CD8-positive, alpha-beta memory T cell (primary cell): ENCODE measurements around the gene RGS3. TPM values are rescaled to one million over a fixed set of nuclear protein-coding genes. Genes with fewer than 3 reads are reported as not detected.

ENCODE experiments used
- CTCF ChIA-PET: fragments of 350-600 bp; sonication (Branson Sonifier 250); formaldehyde crosslinking; loops from one replicate; lab custom pipeline; 2021; ENCODE audit warnings: antibody characterized with exemption; lab: Charles Lee
- POLR2A ChIA-PET: fragments of 350-600 bp; sonication (Branson Sonifier 250); formaldehyde crosslinking; loops from one replicate; lab custom pipeline; 2021; ENCODE audit warnings: antibody characterized with exemption; lab: Charles Lee
- DNase-seq, 5 donors: peaks; one replicate each; pipeline versions ENCODE4 v3.0.0 to v3.0.0-alpha.2; 2020 to 2022; ENCODE audit warnings: mixed read lengths in 1 of 5
- H3K27ac ChIP-seq: one replicate; pipeline ENCODE4 v1.7.0; 2013; ENCODE audit warnings: low read depth, mild to moderate bottlenecking, low read length, moderate library complexity
- H3K27me3 ChIP-seq: 2 replicates; pipeline ENCODE4 v1.7.0; 2013; ENCODE audit warnings: low read length, mild to moderate bottlenecking; ENCODE audit not compliant: insufficient read depth, poor library complexity, severe bottlenecking
- H3K36me3 ChIP-seq: 2 replicates; pipeline ENCODE4 v1.7.0; 2013; ENCODE audit warnings: mild to moderate bottlenecking, low read length, moderate library complexity; ENCODE audit not compliant: insufficient read depth
- H3K4me1 ChIP-seq: 2 replicates; pipeline ENCODE4 v1.7.0; 2013; ENCODE audit warnings: mild to moderate bottlenecking, low read length, moderate library complexity; ENCODE audit not compliant: insufficient read depth
- H3K4me3 ChIP-seq: 2 replicates; pipeline ENCODE4 v1.7.0; 2013; ENCODE audit warnings: mild to moderate bottlenecking, low read length
- H3K9me3 ChIP-seq: 2 replicates; pipeline ENCODE4 v1.7.0; 2013; ENCODE audit warnings: mild to moderate bottlenecking, low read length
- H3K27ac Mint-ChIP-seq, 8 donors: one replicate each; pipeline ENCODE4 v1.8.0; 2020 to 2021; ENCODE audit warnings: mixed read lengths in 8 of 8, mild to moderate bottlenecking in 6 of 8, inconsistent platforms in 3 of 8, moderate library complexity in 3 of 8
- H3K27me3 Mint-ChIP-seq, 2 donors: one replicate each; pipeline ENCODE4 v1.8.0; 2020 to 2021; ENCODE audit warnings: mixed read lengths in 2 of 2, mild to moderate bottlenecking in 1 of 2, moderate library complexity in 1 of 2
- H3K36me3 Mint-ChIP-seq, 3 donors: one replicate each; pipeline ENCODE4 v1.8.0; 2020 to 2021; ENCODE audit warnings: mixed read lengths in 3 of 3, inconsistent platforms in 1 of 3, mild to moderate bottlenecking in 1 of 3
- H3K4me1 Mint-ChIP-seq, 3 donors: one replicate each; pipeline ENCODE4 v1.8.0; 2020 to 2021; ENCODE audit warnings: mixed read lengths in 3 of 3, inconsistent platforms in 1 of 3, mild to moderate bottlenecking in 1 of 3
- H3K4me3 Mint-ChIP-seq, 7 donors: one replicate each; pipeline ENCODE4 v1.8.0; 2020 to 2021; ENCODE audit warnings: mixed read lengths in 7 of 7, mild to moderate bottlenecking in 6 of 7, moderate library complexity in 4 of 7, inconsistent platforms in 2 of 7
- H3K9me3 Mint-ChIP-seq, 5 donors: one replicate each; pipeline ENCODE4 v1.8.0; 2020 to 2022; ENCODE audit warnings: mixed read lengths in 5 of 5, mild to moderate bottlenecking in 3 of 5, moderate library complexity in 2 of 5, inconsistent platforms in 1 of 5
- polyA plus RNA-seq: library from polyadenylated mRNA; unstranded; fragments of 300-500 nt; fragmentation: Illumina TruSeq; gene quantifications from one replicate; pipeline ENCODE4 v1.2.3, GENCODE V29; 2021
- total RNA-seq, 2 experiments: library from RNA; stranded (reverse); gene quantifications; one replicate each; pipeline ENCODE4 v1.2.3, GENCODE V29; 2021

Gene RGS3
- total and polyA plus RNA-seq, 3 experiments from 2014 or later, result 59.8 to 91.2 (median 89.2) TPM

DNA sequence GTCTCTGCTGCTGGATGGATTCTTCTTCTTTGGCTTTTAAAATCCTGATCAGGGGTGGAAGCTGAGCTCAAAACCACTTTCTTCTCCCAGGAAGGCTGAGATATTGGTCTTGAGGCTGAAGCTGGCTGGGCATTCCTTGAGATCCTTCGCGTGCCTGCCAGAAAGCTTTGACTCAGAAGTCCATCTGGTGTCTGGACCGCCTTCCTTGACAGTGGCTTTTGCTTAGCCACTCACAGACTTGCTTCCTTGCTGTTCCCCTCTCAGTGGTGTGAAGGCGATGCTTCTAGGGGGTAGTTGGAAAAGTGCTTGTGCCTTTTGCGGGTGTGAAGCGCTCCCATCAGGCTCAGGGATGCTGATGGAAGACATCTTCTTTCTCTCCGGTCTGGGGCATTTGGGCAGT, 45.9 kb downstream of the RGS3 start:
- Histone ChIP-seq H3K27ac (no peak overlapping the region), H3K9me3 (no peaks in the 10 kb centered on the region), H3K4me1 (peaks cover 37% of the 10 kb centered on the region), H3K27me3 (no peaks in the 10 kb centered on the region), H3K4me3 (no peak overlapping the region), H3K36me3 (no peaks in the 10 kb centered on the region)
- no peaks in the 10 kb centered on the region for H3K9me3 Mint-ChIP-seq
- CTCF ChIA-PET, result interaction anchor here (1.2 to 2.5 kb wide), 3 partner anchors 13 to 70 kb away, joined by 3 to 10 read pairs (median 5); no protein-coding TSS in a partner anchor
- DNase-seq, result no peak
- peaks cover 0 to 3% of the 10 kb centered on the region in 2 donors for H3K27me3 Mint-ChIP-seq
- POLR2A ChIA-PET, result interaction anchor here (0.8 kb wide), 1 partner anchor 69 kb away, joined by 3 read pairs; no protein-coding TSS in a partner anchor
- no peak overlapping the region for H3K4me3 Mint-ChIP-seq
- H3K36me3 Mint-ChIP-seq, result no peaks in the 10 kb centered on the region
- H3K27ac Mint-ChIP-seq, result peak overlapping the region in 3 of 8 donors; percentile 6 to 92 (median 55)
- peaks cover 40 to 51% (median 47%) of the 10 kb centered on the region in 3 donors for H3K4me1 Mint-ChIP-seq

DNA sequence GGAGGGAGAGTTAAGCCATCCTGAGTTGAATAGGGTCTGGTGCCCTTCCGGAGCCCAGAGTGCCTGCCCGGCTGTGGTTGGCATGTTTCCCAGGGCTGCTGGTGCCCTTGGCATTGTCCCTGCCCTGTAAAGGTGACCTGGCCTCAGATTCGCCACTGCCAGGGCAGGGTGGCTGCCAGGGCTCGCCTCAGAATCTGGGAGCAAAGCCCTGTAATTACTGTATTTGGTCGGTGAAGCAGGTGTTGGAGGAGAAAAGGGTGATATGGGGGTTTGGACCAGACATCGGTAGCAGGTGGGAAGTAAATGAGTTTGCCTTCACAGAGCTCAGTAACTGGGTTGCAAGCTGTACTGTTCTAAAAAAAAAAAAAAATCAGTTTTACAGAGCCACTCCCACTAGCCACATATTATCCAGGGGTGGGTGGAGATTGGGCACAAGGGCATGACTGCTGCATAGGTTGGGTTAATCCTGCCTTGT, 47.6 kb downstream of the RGS3 start:
- H3K4me1 Mint-ChIP-seq, result peaks cover 52 to 64% (median 58%) of the 10 kb centered on the region in 3 donors
- H3K27me3 Mint-ChIP-seq, result peaks cover 0 to 1% of the 10 kb centered on the region in 2 donors
- no peaks in the 10 kb centered on the region for H3K36me3 Mint-ChIP-seq
- no peak overlapping the region for H3K27ac ChIP-seq
- H3K4me3 ChIP-seq, result no peak overlapping the region
- peak overlapping the region; percentile 58 to 98 (median 92) for H3K27ac Mint-ChIP-seq
- ChIA-PET CTCF (interaction anchor here (1.4 to 4.0 kb wide), 2 partner anchors 68 to 71 kb away, joined by 8 to 19 read pairs; no protein-coding TSS in a partner anchor), POLR2A (interaction anchor here (3.3 kb wide), 1 partner anchor 69 kb away, joined by 22 read pairs; no protein-coding TSS in a partner anchor)
- H3K4me3 Mint-ChIP-seq, result no peak overlapping the region
- no peaks in the 10 kb centered on the region for H3K36me3 ChIP-seq
- H3K27me3 ChIP-seq, result no peaks in the 10 kb centered on the region
- peaks cover 54% of the 10 kb centered on the region for H3K4me1 ChIP-seq
- no peaks in the 10 kb centered on the region for H3K9me3 Mint-ChIP-seq
- no peaks in the 10 kb centered on the region for H3K9me3 ChIP-seq
- peak in 1 of 5 donors; percentile 36 for DNase-seq

- Histone ChIP-seq H3K4me3 (peak overlapping the region; percentile 39), H3K27ac (peak overlapping the region; percentile 43), H3K4me1 (peaks cover 64% of the 10 kb centered on the region), H3K27me3 (no peaks in the 10 kb centered on the region), H3K9me3 (no peaks in the 10 kb centered on the region), H3K36me3 (no peaks in the 10 kb centered on the region)
- ChIA-PET POLR2A (interaction anchor here (1.1 to 3.3 kb wide), 3 partner anchors 11 to 102 kb away, joined by 6 to 22 read pairs (median 12); partner anchors contain the start of gene POLE3), CTCF (interaction anchor here (0.7 to 4.1 kb wide), 7 partner anchors 13 to 70 kb away, joined by 3 to 19 read pairs (median 7); no protein-coding TSS in a partner anchor)
- Mint-ChIP-seq H3K4me1 (peaks cover 60 to 72% (median 64%) of the 10 kb centered on the region in 3 donors), H3K27me3 (peaks cover 0 to 1% of the 10 kb centered on the region in 2 donors), H3K36me3 (peaks cover 0 to under 1% (median 0%) of the 10 kb centered on the region in 3 donors), H3K27ac (peak overlapping the region; percentile 89 to 98 (median 94)), H3K4me3 (peak overlapping the region; percentile 39 to 76 (median 73)), H3K9me3 (no peaks in the 10 kb centered on the region)
- peak; percentile 62 to 89 (median 69) for DNase-seq
Measured at GRCh38 chr9:113511856-113512761, 48.6 kb downstream of the RGS3 start.

DNA sequence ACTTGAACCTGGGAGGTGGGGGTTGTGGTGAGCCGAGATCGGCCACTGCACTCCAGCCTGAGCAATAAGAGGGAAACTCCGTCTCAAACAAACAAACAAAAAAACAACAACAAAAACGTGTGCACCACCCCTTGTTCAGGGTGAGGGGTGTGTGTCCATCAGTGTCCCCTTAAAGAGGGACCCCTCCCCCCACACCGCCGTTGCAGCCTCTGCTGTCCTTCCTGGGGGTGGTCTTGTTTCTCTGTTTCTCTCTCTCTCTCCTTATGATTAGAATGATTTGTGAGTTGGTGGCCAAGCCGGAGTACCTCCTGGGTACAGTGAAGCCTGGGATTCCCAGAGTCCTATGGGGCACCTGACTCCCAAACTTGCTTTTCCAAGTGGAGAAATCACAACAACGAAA, 49.6 kb downstream of the RGS3 start:
- Histone ChIP-seq H3K27ac (no peak overlapping the region), H3K4me3 (no peak overlapping the region), H3K9me3 (no peaks in the 10 kb centered on the region), H3K27me3 (no peaks in the 10 kb centered on the region), H3K36me3 (no peaks in the 10 kb centered on the region), H3K4me1 (peaks cover 73% of the 10 kb centered on the region)
- Mint-ChIP-seq H3K27ac (peak overlapping the region; percentile 89 to 98 (median 92)), H3K9me3 (no peaks in the 10 kb centered on the region), H3K36me3 (peaks cover 0 to 7% (median under 1%) of the 10 kb centered on the region in 3 donors), H3K4me1 (peaks cover 66 to 82% (median 72%) of the 10 kb centered on the region in 3 donors), H3K4me3 (peak overlapping the region; percentile 39 to 85 (median 73)), H3K27me3 (peaks cover 0 to 1% of the 10 kb centered on the region in 2 donors)
- CTCF ChIA-PET, result interaction anchor here (0.5 to 4.1 kb wide), 8 partner anchors 11 to 239 kb away, joined by 3 to 19 read pairs (median 5); no protein-coding TSS in a partner anchor
- no peak for DNase-seq
- POLR2A ChIA-PET, result interaction anchor here (1.1 to 3.3 kb wide), 4 partner anchors 10 to 103 kb away, joined by 6 to 22 read pairs (median 9); partner anchors contain the start of gene POLE3

DNA sequence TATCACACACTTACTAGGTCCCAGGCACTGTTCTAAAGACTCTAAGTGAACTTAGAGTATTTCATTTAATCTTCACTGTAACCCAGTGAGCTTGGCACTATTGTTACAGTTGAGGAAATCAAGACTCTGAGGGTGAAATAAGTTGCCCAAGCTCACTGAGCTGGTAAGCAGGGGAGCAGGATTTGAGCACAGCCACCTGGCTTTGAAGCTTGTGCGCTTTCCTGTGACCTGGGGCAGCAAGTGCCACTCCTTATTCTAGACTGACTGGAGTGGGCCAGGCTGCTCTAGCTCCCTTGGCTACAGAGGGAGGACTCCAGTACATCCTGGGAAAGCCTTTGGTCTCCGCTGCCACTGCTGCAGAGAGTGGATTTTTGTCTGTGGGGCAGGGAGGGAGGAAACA, 50.0 kb downstream of the RGS3 start:
- Mint-ChIP-seq H3K27me3 (peaks cover 0 to 1% of the 10 kb centered on the region in 2 donors), H3K4me3 (peak overlapping the region; percentile 9 to 85 (median 73)), H3K9me3 (no peaks in the 10 kb centered on the region), H3K36me3 (peaks cover 0 to 11% (median 5%) of the 10 kb centered on the region in 3 donors), H3K27ac (peak overlapping the region; percentile 89 to 98 (median 92)), H3K4me1 (peaks cover 67 to 82% (median 76%) of the 10 kb centered on the region in 3 donors)
- Histone ChIP-seq H3K36me3 (no peaks in the 10 kb centered on the region), H3K4me1 (peaks cover 77% of the 10 kb centered on the region), H3K27me3 (no peaks in the 10 kb centered on the region), H3K4me3 (no peak overlapping the region), H3K9me3 (no peaks in the 10 kb centered on the region), H3K27ac (no peak overlapping the region)
- ChIA-PET POLR2A (interaction anchor here (1.4 to 3.3 kb wide), 2 partner anchors 11 to 66 kb away, joined by 6 to 22 read pairs; no protein-coding TSS in a partner anchor), CTCF (interaction anchor here (0.5 to 4.1 kb wide), 6 partner anchors 10 to 240 kb away, joined by 3 to 19 read pairs (median 6); no protein-coding TSS in a partner anchor)
- peak in 1 of 5 donors; percentile 33 for DNase-seq

DNA sequence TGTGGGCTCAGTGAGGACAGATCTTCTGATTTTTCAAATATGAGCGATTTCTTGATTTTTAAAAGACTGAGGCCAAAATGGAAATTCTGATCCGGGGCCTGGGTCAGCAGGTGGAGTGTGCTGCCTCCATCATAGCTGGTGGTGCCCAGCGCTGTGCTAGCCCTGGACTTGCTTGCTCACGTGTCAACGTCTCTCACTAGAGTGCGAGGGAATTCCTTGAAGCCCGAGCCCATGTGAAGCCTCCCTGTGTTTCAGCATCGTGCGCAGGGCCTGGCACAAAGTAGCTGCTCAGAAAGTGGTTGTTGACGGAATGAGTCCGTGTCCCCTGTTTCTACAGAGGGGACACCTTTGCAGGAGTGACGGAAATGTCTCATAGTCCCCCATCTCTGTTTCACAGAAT, 50.5 kb downstream of the RGS3 start:
- peaks cover 72 to 87% (median 81%) of the 10 kb centered on the region in 3 donors for H3K4me1 Mint-ChIP-seq
- peak overlapping the region in 6 of 7 donors; percentile 38 to 76 (median 71) for H3K4me3 Mint-ChIP-seq
- Histone ChIP-seq H3K9me3 (no peaks in the 10 kb centered on the region), H3K4me3 (no peak overlapping the region), H3K4me1 (peaks cover 82% of the 10 kb centered on the region), H3K27ac (no peak overlapping the region), H3K27me3 (no peaks in the 10 kb centered on the region), H3K36me3 (no peaks in the 10 kb centered on the region)
- peaks cover 0 to 13% (median 10%) of the 10 kb centered on the region in 3 donors for H3K36me3 Mint-ChIP-seq
- CTCF ChIA-PET, result interaction anchor here (1.2 to 4.1 kb wide), 5 partner anchors 8 to 144 kb away, joined by 3 to 19 read pairs (median 9); no protein-coding TSS in a partner anchor
- DNase-seq, result no peak
- peak overlapping the region; percentile 85 to 98 (median 92) for H3K27ac Mint-ChIP-seq
- H3K9me3 Mint-ChIP-seq, result no peaks in the 10 kb centered on the region
- POLR2A ChIA-PET, result interaction anchor here (1.4 to 3.3 kb wide), 2 partner anchors 10 to 66 kb away, joined by 6 to 22 read pairs; no protein-coding TSS in a partner anchor
- H3K27me3 Mint-ChIP-seq, result peaks cover 0 to 1% of the 10 kb centered on the region in 2 donors

DNA sequence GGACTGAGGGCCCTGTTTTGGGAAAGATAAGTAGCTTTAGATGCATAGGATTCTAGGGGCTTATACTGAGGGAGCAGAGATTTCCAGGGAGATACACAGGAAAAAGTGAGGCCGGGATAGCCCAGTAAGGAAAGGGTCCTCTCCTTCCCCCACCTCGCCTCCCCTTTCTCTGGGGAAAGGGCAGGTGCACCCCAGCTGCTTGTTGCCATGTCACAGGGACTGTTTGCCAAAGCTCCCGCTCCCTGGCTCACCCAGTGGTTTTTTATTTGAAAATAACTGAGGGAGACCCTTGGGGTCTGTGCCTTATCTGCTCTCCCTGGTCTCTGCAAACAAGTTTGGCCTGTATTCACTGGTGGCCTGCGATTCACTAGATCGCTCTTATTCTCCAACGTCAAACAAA, 51.2 kb downstream of the RGS3 start:
- Mint-ChIP-seq H3K4me3 (peak overlapping the region in 1 of 7 donors; percentile 41), H3K27ac (peak overlapping the region; percentile 23 to 96 (median 79)), H3K9me3 (no peaks in the 10 kb centered on the region), H3K27me3 (peaks cover 0 to 1% of the 10 kb centered on the region in 2 donors), H3K36me3 (peaks cover 0 to 15% (median 10%) of the 10 kb centered on the region in 3 donors), H3K4me1 (peaks cover 79 to 89% (median 82%) of the 10 kb centered on the region in 3 donors)
- ChIA-PET CTCF (interaction anchor here (1.2 to 4.1 kb wide), 3 partner anchors 9 to 67 kb away, joined by 3 to 19 read pairs (median 16); no protein-coding TSS in a partner anchor), POLR2A (no interaction called here)
- Histone ChIP-seq H3K36me3 (no peaks in the 10 kb centered on the region), H3K9me3 (no peaks in the 10 kb centered on the region), H3K27ac (no peak overlapping the region), H3K4me3 (no peak overlapping the region), H3K4me1 (peaks cover 89% of the 10 kb centered on the region), H3K27me3 (no peaks in the 10 kb centered on the region)
- DNase-seq, result no peak
